ENCODE measurements around the gene PRR18. TPM values are rescaled to one million over a fixed set of nuclear protein-coding genes. Genes with fewer than 3 reads are reported as not detected.

Gene PRR18
- total and polyA plus RNA-seq, 9 of the 15 experiments (the other 6 are each of a cell fraction or from before 2014, with no cell fraction given), result not detected

DNA sequence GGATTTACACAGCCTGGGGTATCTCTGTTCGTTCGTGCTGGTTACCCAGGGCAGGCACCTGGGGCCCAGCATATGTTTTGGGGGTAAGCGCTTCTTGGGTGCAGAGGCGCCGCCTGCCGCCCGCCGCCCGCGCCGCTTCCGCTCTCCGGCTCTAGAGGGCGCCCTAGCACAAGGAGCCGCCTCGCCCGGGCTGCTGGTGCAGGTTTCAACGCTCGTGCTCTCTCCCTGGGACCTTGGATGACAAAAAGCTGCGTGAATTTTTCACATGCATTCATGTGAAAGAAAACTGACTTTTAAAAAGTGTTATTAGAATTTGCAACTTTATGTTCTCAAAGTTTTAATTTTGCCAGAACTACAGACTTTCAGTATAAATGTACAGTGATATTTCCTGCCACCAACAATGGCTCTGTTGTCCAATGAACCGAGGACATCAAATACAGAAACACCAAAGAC lies 32.5 kb downstream of the PRR18 start (continued):
- TF ChIP-seq, protein P1, sequence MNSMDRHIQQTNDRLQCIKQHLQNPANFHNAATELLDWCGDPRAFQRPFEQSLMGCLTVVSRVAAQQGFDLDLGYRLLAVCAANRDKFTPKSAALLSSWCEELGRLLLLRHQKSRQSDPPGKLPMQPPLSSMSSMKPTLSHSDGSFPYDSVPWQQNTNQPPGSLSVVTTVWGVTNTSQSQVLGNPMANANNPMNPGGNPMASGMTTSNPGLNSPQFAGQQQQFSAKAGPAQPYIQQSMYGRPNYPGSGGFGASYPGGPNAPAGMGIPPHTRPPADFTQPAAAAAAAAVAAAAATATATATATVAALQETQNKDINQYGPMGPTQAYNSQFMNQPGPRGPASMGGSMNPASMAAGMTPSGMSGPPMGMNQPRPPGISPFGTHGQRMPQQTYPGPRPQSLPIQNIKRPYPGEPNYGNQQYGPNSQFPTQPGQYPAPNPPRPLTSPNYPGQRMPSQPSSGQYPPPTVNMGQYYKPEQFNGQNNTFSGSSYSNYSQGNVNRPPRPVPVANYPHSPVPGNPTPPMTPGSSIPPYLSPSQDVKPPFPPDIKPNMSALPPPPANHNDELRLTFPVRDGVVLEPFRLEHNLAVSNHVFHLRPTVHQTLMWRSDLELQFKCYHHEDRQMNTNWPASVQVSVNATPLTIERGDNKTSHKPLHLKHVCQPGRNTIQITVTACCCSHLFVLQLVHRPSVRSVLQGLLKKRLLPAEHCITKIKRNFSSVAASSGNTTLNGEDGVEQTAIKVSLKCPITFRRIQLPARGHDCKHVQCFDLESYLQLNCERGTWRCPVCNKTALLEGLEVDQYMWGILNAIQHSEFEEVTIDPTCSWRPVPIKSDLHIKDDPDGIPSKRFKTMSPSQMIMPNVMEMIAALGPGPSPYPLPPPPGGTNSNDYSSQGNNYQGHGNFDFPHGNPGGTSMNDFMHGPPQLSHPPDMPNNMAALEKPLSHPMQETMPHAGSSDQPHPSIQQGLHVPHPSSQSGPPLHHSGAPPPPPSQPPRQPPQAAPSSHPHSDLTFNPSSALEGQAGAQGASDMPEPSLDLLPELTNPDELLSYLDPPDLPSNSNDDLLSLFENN (IDR thresholded peaks at IDR 0.05; ENCODE audit: low read depth in 2 of 2, low read length in 2 of 2), result no peak
- TF ChIP-seq, protein P2, sequence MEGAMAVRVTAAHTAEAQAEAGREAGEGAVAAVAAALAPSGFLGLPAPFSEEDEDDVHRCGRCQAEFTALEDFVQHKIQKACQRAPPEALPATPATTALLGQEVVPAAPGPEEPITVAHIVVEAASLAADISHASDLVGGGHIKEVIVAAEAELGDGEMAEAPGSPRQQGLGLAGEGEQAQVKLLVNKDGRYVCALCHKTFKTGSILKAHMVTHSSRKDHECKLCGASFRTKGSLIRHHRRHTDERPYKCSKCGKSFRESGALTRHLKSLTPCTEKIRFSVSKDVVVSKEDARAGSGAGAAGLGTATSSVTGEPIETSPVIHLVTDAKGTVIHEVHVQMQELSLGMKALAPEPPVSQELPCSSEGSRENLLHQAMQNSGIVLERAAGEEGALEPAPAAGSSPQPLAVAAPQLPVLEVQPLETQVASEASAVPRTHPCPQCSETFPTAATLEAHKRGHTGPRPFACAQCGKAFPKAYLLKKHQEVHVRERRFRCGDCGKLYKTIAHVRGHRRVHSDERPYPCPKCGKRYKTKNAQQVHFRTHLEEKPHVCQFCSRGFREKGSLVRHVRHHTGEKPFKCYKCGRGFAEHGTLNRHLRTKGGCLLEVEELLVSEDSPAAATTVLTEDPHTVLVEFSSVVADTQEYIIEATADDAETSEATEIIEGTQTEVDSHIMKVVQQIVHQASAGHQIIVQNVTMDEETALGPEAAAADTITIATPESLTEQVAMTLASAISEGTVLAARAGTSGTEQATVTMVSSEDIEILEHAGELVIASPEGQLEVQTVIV (CRISPR knock-in tag; IDR thresholded peaks at IDR 0.05; ENCODE audit: borderline replicate concordance), result no peak
- TF ChIP-seq ZNF384 (IDR thresholded peaks at IDR 0.05; ENCODE audit: low read depth, low read length) (0 out of 2 replicates have a peak, but pooled peaks have one; percentile 18), YY1 (IDR thresholded peaks at IDR 0.05; ENCODE audit: borderline replicate concordance in 1 of 3, control insufficient read depth in 1 of 3, extremely low read depth in 1 of 3, insufficient read depth in 3 of 3, insufficient read length in 1 of 3, insufficient replicate concordance in 2 of 3, low read depth in 1 of 3, low read length in 2 of 3) (peak in 1 of 3 experiments; percentile 55), BDP1 (IDR thresholded peaks at IDR 0.05; ENCODE audit: insufficient read depth, insufficient read length) (no peak), CCNT2 (IDR thresholded peaks at IDR 0.05; ENCODE audit: borderline replicate concordance, extremely low read depth, insufficient read length, low read depth, low read length) (no peak), FOXK2 (conservative IDR thresholded peaks at IDR 0.05 in 1 of 2, IDR thresholded peaks at IDR 0.05 in 1 of 2; ENCODE audit: low read depth in 2 of 2) (no peak), RAD51 (IDR thresholded peaks at IDR 0.05; ENCODE audit: borderline replicate concordance, low read depth) (no peak), CREBBP (IDR thresholded peaks at IDR 0.05; ENCODE audit: low read depth, low read length) (no peak), RUNX1 (IDR thresholded peaks at IDR 0.05; ENCODE audit: low read depth) (no peak), RFX5 (IDR thresholded peaks at IDR 0.05; ENCODE audit: low read depth, low read length) (no peak), ZKSCAN3 (CRISPR knock-in tag; IDR thresholded peaks at IDR 0.05) (no peak), ZNF583 (CRISPR knock-in tag; IDR thresholded peaks at IDR 0.05) (no peak), RFX1 (IDR thresholded peaks at IDR 0.05) (no peak), ZNF174 (CRISPR knock-in tag; IDR thresholded peaks at IDR 0.05) (no peak), RBM14 (IDR thresholded peaks at IDR 0.05; ENCODE audit: borderline replicate concordance, insufficient read depth, low read depth, low read length) (no peak), ZNF695 (CRISPR knock-in tag; IDR thresholded peaks at IDR 0.05) (no peak)
- TF ChIP-seq, protein P3, sequence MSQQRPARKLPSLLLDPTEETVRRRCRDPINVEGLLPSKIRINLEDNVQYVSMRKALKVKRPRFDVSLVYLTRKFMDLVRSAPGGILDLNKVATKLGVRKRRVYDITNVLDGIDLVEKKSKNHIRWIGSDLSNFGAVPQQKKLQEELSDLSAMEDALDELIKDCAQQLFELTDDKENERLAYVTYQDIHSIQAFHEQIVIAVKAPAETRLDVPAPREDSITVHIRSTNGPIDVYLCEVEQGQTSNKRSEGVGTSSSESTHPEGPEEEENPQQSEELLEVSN (IDR thresholded peaks at IDR 0.05; ENCODE audit: borderline replicate concordance in 1 of 2, extremely low read depth in 1 of 2, insufficient read depth in 1 of 2, insufficient read length in 1 of 2, low read depth in 1 of 2, low read length in 1 of 2, poor library complexity in 1 of 2, severe bottlenecking in 1 of 2), result peak in 1 of 2 experiments; percentile 34
- TF ChIP-seq, protein P4, sequence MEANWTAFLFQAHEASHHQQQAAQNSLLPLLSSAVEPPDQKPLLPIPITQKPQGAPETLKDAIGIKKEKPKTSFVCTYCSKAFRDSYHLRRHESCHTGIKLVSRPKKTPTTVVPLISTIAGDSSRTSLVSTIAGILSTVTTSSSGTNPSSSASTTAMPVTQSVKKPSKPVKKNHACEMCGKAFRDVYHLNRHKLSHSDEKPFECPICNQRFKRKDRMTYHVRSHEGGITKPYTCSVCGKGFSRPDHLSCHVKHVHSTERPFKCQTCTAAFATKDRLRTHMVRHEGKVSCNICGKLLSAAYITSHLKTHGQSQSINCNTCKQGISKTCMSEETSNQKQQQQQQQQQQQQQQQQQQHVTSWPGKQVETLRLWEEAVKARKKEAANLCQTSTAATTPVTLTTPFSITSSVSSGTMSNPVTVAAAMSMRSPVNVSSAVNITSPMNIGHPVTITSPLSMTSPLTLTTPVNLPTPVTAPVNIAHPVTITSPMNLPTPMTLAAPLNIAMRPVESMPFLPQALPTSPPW (CRISPR knock-in tag; IDR thresholded peaks at IDR 0.05), result 0 out of 2 replicates have a peak, but pooled peaks have one; percentile 21

Data from K562 (cell line).